ENCODE results near the gene SLC5A3.

- TF ChIP-seq, protein P1, sequence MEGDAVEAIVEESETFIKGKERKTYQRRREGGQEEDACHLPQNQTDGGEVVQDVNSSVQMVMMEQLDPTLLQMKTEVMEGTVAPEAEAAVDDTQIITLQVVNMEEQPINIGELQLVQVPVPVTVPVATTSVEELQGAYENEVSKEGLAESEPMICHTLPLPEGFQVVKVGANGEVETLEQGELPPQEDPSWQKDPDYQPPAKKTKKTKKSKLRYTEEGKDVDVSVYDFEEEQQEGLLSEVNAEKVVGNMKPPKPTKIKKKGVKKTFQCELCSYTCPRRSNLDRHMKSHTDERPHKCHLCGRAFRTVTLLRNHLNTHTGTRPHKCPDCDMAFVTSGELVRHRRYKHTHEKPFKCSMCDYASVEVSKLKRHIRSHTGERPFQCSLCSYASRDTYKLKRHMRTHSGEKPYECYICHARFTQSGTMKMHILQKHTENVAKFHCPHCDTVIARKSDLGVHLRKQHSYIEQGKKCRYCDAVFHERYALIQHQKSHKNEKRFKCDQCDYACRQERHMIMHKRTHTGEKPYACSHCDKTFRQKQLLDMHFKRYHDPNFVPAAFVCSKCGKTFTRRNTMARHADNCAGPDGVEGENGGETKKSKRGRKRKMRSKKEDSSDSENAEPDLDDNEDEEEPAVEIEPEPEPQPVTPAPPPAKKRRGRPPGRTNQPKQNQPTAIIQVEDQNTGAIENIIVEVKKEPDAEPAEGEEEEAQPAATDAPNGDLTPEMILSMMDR (IDR thresholded peaks at IDR 0.05): no peak
- no peak for TF ChIP-seq POLR2A (IDR thresholded peaks at IDR 0.05)
Measured at GRCh38 chr21:34052171-34052570, 21.2 kb upstream of the SLC5A3 start.

All from heart left ventricle (tissue), 13 donors.